ENCODE results near the gene SPATA12. TPM values are rescaled to one million over a fixed set of nuclear protein-coding genes. Genes with fewer than 3 reads are reported as not detected.

Gene SPATA12
- total RNA-seq, 1 donor from 2014 or later, result not detected

DNA sequence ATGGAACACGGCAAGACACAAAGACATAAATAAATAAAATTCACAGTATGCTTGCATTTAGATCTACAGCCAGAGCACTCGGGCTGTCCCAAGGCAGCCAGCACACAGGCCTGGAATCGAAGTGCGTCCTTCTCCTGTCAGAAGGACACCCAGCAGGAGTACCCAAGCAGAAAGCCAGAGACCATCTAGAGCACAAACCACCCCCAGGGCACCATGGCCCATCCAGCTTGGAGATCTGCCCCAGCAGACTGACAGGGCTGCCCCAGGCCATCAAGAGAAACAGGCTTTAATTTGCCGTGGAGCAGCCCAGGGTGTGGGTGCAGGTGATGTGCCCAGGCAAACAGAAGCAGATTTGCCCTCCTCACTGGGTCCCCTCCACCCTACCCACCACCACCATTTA is 7.8 kb upstream of the SPATA12 start:
- no peak for DNase-seq (ENCODE audit: low spot score)

DNA sequence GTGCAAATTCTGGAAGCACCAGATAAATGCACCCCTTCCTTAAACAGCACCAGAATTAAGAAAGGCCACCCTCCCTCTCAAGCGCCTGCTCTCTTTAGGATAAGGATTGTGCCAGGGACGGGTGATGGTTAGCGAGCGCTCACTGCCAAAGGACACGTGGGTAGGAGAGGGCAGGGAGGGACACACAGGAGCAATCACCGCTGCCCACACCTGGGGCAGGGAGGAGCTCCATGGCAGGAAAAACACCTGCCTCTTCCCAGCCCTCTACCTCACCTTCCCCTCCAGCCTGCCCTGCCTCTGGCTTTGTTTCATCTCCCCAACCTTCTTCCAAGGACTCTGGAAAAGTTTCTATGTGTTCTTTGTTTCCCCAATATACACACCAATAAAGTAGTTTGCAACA is 7.3 kb upstream of the SPATA12 start:
- DNase-seq (ENCODE audit: low spot score), result no peak

DNA sequence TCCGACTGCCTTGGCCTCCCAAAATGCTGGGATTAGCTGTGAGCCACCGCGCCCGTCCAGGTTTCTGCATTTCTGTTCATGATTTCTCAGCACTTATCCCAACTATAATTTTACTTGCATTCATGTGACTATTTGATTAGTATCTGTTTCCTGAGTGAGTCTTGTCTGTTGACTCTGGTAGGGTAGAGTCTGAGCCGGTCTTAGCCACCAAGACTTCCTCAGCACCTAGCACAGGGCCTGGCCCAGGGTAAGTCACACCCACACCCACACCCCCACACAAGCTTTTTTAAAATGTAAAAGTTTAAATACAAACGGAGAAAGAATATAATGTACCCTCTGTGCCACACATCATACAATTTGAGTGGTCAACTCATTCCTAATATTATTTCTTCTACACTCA is 3.1 kb upstream of the SPATA12 start:
- DNase-seq (ENCODE audit: low spot score), result no peak

DNA sequence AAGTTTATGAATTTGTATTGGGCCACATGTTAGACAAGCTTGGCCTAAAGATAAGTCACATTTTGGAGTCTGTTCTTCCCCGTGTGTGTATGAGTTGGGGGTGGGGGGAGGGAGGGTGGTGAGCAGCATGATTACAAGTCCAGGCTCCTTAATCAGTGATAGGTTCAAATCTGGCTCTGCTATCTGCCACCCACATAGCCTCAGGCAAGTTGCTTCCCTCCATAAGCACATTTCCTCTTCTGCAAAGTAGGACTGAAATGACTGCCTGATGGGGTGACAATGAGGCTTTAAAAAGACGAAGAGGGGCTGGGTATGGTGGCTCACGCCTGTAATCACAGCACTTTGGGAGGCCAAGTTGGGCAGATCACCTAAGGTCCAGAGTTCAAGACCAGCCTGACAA is 1.1 kb upstream of the SPATA12 start:
- DNase-seq (ENCODE audit: low spot score), result no peak

DNA sequence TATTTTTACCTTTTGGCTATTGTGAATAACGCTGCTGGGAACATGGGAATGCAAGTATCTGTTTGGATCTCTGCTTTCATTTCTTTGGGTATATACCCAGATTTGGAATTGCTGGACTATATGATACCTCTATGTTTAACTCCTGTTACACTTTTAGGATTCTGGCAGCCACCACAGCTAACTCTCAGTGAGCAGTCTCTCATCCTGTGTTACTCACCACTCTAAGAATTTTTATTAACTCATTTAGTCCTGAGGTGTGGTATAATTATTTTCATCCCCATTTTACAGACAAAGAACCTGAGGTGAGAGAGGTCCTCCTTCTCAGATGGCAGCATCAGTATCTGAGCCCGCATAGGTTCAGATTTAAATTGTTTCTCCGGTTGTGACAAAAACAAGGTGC is 1.1 kb downstream of the SPATA12 start:
- no peak for DNase-seq (ENCODE audit: low spot score)

DNA sequence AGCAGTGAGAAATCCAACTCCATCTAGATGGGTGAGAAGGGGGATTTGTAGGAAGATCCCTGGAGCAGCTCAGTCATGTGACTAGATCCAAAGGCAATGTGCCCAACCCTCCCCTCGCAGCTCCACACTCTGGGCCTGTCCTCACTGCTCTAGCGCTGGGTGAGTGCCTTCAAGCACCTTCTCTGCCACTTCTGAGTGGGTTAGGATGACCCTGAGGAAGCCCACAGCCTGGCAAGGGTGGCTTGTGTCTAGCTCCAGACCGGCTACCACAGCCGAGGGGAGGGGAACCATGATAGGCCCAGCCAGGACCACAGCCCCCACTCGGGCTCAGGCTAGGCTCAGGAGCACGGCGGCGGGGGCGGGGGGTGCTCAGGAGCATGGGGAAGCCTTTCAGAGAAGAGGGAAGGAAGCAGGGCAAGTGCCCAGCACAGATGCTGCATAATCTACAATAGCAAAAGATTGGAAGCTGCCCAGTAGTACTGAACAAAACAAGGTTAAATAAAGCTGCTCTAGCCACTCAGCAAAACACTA is 1.7 kb downstream of the SPATA12 start:
- no peak for DNase-seq (ENCODE audit: low spot score)

DNA sequence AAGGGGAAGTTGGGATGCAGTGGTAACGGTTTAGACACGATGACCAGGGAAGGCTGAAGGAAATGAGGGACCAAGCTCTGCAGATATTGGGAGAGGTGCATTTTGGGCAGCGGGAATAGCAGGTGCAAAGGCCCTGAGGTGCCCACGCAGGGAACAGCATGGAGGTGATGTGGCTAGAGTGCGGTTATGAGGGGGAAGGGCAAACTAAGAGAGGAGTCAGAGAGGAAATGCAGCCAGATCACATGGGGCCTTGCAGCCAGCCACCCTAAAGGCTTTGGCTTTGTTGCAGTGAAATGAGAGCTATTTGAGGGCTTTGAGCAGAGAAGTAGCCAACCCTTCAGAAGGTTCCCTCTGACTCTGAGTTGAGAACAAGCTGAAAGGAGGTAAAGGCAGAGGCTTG is 2.6 kb downstream of the SPATA12 start:
- DNase-seq (ENCODE audit: low spot score), result no peak

DNA sequence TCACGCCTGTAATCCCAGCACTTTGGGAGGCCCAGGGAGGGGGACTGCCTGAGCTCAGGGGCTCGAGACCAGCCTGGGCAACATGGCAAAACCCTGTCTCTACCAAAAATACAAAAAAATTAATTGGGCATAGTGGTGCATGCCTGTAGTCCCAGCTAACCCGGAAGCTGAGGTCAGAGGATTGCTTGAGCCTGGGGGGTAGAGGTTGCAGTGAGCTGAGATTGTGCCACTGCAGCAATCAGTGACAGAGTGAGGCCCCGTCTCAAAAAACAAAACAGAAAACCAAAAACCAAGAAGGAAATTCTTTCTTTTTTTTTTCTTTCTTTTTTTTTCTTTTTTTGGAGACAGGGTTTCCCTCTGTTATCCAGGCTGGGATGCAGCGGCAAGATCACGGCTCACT is 3.5 kb downstream of the SPATA12 start:
- no peak for DNase-seq (ENCODE audit: low spot score)

DNA sequence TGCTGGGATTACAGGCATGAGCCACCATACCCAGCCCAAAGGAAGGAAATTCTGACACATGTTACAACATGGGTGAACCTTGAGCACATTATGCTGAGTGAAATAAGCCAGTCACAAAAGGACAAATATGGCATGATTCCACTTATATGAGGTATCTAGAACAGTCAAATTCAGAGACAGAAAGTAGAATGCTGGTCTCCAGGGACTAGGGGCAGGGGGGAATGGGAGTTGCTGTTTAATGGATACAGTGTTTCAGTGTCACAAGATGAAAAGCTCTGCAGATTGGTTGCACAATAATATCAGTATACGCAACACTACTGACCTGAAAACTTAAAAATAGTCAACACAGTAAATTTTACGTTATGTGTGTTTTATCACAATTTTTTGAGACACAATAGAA is 4.1 kb downstream of the SPATA12 start:
- DNase-seq (ENCODE audit: low spot score), result no peak

DNA sequence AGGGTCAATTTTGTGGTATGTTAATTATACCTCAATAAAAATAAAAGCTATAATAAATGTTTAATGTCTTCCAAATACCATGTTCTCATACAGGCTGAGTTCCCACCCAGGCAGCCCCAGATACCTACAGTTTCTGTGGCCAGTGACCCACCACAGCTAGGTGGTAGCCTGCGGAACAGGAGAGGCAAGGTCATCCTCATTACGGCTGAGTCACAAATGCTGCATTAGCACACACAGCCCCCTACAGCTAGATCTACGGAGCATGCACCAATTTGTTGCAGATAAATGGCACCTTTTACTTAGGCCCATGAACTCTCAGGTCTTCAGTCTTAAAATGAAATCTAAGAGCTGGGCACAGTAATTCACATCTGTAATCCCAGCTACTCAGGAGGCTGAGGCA is 5.1 kb downstream of the SPATA12 start:
- DNase-seq (ENCODE audit: low spot score), result no peak

DNA sequence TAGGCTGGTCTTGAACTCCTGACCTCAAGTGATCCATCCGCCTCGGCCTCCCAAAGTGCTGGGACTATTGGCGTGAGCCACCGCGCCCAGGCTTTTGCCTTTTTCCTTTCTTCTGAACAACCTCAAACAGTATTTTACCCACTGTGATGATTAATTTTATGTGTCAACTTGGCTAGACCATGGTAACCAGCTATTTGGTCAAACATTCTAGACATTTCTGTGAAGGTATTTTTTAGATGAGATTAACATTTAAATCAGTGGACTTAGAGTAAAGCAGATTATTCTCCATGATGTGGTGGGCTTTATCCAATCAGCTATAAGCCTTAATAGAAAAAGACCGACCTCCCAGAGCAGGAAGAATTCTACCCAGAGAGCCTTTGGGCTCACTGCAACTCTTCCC is 6.0 kb downstream of the SPATA12 start:
- no peak for DNase-seq (ENCODE audit: low spot score)

DNA sequence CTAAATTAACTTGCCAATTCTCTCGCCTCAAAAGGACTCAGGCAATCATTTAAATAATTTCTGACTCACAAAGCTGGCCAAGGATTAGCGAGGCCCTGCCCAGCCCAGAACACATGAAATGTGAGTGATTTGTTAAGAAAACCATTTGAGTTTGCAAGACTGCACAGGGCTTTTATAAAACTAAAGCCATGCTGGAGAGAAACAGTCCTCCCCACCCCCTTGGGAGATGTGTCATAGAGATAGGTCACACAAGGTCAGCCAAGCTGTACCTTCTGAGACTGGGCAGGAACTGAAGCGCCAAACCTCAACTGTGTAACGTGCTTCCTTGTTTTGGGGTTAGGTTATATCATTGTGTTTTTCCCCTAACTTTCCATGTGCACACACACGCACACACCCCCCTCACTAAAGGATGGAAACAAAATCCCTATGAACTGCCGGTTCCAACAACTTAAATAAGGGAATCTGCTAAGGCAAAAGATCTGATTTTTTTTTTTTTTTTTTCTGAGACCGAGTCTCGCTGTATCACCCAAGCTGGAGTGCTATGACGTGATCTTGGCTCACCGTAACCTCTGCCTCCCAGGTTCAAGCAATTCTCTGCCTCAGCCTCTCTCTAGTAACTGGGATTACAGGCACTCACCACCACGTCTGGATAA is 8.1 kb downstream of the SPATA12 start:
- no peak for DNase-seq (ENCODE audit: low spot score)

DNA sequence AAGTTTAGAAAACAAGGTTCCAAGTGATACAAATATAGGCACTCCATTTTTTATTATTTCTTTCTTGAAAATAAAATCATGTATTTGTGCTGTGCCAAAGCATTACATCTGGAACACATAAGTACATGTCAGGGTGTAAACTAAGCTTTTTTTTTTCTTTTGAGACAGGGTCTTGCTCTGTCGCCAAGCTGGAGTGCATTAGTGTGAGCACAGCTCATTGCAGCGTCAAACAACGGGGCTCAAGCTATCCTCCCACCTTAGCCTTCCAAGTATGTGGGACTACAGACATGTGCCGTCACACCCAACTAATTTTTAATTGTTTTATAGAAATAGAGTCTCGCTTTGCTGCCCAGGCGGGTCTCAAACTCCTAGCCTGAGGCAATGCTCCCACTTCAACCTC is 9.0 kb downstream of the SPATA12 start:
- DNase-seq (ENCODE audit: low spot score), result no peak

DNA sequence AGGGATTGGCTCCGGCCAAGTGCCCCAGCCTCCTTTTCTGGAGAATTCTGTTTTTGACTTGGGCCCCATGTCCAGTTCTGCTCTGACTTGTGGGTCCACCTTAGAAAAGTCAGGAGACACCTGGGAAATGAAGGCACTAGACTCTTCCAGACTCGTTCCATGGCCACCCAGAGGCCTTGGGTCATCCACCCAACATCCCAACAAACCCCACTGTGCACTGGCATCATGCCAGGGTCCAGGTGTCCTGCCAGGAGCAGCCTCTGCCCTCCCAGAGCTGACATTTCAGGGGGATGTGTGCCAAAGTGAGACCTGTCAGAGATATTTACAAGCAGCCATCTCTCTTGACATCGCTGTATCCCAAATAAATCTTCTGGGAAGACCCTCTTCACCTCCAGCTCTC is 13.2 kb downstream of the SPATA12 start:
- DNase-seq (ENCODE audit: low spot score), result no peak

DNA sequence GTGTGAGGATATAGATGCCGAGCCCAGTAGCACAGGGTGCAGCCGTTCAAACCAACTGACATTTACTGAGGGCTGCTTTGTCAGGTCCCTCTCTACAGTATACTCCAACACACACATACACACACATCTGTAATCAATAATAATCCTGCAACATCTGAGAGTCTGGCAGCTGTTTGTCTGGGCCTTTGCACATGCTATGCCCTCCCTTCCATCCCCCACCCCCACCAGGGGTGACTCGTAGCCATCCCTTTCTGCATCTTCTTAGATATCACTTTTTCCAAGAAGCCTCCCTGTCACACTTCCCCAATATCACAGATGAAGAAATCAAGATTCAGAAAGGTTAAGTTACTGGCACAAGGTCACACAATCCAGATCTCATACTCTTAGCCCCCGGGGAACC is 13.7 kb downstream of the SPATA12 start:
- no peak for DNase-seq (ENCODE audit: low spot score)

DNA sequence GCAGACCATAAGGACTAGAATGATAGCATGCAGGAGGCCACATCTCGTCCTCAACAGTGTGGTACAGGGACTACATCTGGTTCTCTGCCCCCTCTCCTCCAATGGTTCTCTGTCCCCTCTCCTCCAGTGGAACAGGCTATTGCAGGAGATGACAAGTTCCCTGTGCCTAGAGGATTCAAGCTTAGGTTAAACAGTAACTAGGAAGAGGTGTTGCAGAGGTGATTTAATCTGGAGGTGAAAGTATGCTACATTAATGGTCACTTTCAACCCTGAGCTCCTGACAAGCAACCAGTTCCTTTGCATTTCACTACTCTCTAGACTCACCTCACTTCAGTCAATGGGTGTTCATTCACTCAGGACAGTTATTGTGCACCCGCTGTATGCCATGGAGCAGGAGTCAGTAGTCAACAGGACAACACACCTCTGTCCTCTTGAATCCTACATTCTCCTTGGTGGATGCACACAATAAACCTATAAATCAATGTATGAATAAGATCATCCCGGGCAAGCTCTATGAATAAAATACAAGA is 16.0 kb downstream of the SPATA12 start:
- DNase-seq (ENCODE audit: low spot score), result no peak

DNA sequence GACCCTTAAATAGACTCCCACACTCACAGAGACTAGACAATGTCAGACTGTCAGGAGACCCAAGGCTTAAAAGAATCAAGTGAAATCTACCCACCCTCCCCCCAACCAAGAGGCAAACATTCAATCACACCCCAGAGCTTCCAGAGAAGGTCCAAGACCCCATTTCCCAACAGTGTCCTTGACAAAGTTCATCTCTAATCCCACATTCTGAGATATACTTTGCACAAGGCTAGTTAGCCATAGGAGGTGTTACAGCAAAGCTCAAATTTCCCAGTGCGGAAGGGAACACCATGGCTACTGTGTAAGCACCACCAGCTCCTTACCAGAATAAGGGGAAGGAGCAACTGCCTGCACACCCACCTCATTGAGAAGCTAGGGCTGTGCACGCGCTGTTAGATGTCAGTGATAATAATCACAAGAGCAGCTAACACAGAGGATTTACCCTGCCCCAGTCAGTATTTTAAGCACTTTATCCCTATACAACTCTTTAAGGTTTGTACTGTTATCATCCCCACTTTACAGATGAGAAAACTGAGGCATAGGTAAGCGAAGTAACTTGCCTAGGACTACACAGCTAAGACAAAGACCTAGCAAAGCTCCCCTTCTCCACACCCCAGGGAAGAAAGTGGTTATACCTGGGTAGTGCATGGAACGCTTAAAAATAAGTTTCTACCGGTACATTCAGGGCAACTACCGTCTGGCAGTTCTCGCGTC is 17.3 kb downstream of the SPATA12 start:
- no peak for DNase-seq (ENCODE audit: low spot score)

DNA sequence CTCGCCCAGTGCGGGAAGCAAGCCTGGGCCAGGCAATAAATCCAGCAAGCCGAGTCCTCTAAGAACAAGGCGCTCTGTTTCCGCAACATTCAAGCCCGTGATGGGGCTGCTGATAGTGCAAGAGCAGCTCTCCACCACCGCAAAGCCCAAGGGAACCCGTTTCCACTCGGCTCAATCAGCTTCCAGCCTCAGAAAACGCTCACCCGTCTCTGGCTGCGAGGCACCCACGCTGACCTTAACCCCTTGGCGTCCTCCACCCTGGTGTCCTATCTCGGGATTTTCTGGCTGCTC is 17.8 kb downstream of the SPATA12 start:
- no peak for DNase-seq (ENCODE audit: low spot score)

DNA sequence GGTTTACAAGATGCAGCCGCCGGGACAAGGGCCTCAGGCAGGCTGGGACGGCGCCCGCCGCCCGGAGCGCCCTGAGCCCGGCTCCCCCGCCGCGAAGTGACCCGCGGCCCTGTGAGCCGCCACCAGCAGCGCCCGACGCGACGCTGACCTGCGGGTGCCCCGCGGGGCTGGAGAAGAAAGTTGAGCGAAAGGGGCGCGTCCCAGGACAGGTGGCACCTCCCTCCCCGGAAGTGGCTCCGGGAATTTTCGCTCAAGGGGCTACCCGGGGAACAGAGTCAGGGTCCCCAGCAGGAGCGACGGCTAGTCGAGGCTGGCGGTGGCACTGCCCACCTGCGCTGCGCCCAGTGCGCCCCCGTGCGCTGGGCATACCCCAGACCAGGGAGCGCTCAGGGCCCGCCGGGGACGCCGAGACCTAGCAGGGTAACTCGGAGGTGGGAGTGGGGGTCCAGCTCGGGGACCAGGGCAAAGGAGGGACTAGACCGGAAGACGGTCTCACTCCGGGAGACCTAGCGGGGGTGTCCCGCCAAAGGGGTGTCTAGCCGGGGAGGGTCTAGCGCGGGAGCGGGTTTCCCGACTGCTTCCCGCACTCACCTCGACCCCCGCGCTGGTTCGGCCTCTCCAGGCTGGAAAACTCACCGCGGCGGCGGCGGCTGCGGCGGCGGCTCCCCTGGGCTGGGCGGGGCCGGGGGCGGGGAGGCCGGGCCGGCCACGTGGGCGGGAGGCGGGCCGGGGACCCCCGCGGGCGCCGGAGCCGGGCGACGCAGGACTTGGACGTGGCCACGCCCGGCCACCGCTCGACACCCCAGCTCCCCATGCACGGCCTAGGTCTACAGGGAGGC is 18.4 kb downstream of the SPATA12 start:
- no peak for DNase-seq (ENCODE audit: low spot score)

DNA sequence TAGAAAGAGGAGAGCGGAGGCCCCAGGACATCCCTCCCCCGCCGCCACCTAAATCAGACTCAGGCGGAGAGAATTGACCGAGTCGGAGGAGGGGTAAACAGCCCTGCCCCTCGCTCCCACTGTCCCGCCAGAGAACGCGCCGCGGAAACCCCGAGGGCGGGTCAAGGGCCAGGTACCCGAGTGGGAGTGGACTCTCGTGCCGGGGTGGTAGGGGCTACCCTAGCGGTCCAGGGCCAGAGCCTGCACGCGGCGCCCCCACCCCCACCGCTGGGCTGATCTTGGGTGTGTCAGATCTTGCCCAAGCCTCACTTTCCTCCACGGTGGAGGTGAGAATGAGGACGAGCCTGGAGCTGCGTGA is 19.0 kb downstream of the SPATA12 start:
- DNase-seq (ENCODE audit: low spot score), result no peak

DNA sequence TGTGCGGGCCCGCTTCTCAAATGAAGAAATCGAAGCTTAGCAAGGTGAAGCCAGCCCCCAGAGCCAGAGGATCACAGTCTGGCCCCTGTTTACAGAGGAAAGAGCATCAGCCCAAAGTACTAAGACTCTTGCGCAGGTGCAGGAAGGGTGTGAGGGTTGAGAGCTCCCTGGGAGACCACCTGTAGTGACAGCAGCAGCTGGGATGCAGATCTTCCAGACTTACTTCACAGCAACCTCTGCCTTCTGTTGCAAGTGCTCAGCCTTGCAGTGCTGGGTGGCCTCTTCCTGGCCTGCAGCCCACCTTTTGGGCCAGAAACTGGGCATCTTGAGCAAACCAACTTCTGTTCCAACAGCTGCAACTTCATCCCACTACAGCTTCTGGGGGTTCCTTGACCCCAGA is 19.7 kb downstream of the SPATA12 start:
- DNase-seq (ENCODE audit: low spot score), result no peak

DNA sequence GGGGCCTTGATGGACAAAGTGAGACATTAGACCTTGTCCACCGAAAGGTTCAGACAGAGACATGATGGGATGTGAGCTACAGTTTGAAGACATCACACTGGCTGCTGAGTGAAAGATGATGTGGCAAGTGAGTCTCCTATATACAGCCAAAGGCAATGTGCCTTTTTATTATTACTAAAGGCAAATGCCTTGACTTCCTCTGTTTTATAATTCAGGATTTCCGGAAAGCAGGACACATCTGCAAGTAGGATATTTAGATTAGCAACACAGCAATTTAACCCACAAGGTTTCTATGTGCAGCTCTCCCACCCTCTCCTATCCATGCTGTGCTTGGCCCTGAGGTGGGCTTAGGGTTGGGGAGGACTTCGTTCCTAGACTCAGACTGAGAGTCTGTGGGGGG is 20.7 kb downstream of the SPATA12 start:
- no peak for DNase-seq (ENCODE audit: low spot score)
